ENCODE results near the gene TPI1.
"Not testable (repeated sequence)": the region's sequence is repeated elsewhere in the genome, so short reads cannot be mapped to it uniquely, and the experiment has no call there.

The TPI1 gene

GRCh38 chr12:6846316-6846869, 20.9 kb upstream of the TPI1 start:
- no peak for DNase-seq (ENCODE audit: low read depth in 2 of 2, low spot score in 1 of 2)

- DNase-seq (ENCODE audit: low read depth in 2 of 2, low spot score in 1 of 2): no peak
These were observed 19.7 kb upstream of the TPI1 start for GRCh38 chr12:6847676-6848075.

GRCh38 chr12:6849427-6849826, 17.9 kb upstream of the TPI1 start:
- no peak for DNase-seq (ENCODE audit: low read depth in 2 of 2, low spot score in 1 of 2)

GRCh38 chr12:6849976-6850560, 17.3 kb upstream of the TPI1 start:
- DNase-seq (ENCODE audit: low read depth in 2 of 2, low spot score in 1 of 2): no peak

GRCh38 chr12:6850796-6851152, 16.6 kb upstream of the TPI1 start:
- no peak for DNase-seq (ENCODE audit: low read depth in 2 of 2, low spot score in 1 of 2)

- DNase-seq (ENCODE audit: low read depth in 2 of 2, low spot score in 1 of 2): peak; percentile 83 to 87
These were observed 16.0 kb upstream of the TPI1 start, which contains the start of gene CDCA3 for GRCh38 chr12:6851153-6851920. CDCA3 (minus strand) TSS chr12:6851286; CDS start chr12:6850952, 334 bp downstream.

- peak; percentile 92 to 98 for DNase-seq (ENCODE audit: low read depth in 2 of 2, low spot score in 1 of 2)
These were observed 15.2 kb upstream of the TPI1 start, which contains the start of gene USP5 for GRCh38 chr12:6851921-6852650. USP5 (plus strand) TSS chr12:6852150; CDS start chr12:6852180, 30 bp downstream.

GRCh38 chr12:6852651-6853354, 14.5 kb upstream of the TPI1 start:
- DNase-seq (ENCODE audit: low read depth in 2 of 2, low spot score in 1 of 2): no peak

- DNase-seq (ENCODE audit: low read depth in 2 of 2, low spot score in 1 of 2): no peak
These were observed 13.7 kb upstream of the TPI1 start for GRCh38 chr12:6853626-6854025.

GRCh38 chr12:6854036-6854435, 13.3 kb upstream of the TPI1 start:
- no peak for DNase-seq (ENCODE audit: low read depth in 2 of 2, low spot score in 1 of 2)

- DNase-seq (ENCODE audit: low read depth in 2 of 2, low spot score in 1 of 2): no peak
These were observed 12.0 kb upstream of the TPI1 start for GRCh38 chr12:6855322-6855721.

- no peak for DNase-seq (ENCODE audit: low read depth in 2 of 2, low spot score in 1 of 2)
These were observed 8.5 kb upstream of the TPI1 start for GRCh38 chr12:6858799-6859198.

GRCh38 chr12:6860116-6860515, 7.2 kb upstream of the TPI1 start:
- no peak for DNase-seq (ENCODE audit: low read depth in 2 of 2, low spot score in 1 of 2)

- no peak for DNase-seq (ENCODE audit: low read depth in 2 of 2, low spot score in 1 of 2)
These were observed 6.4 kb upstream of the TPI1 start for GRCh38 chr12:6860942-6861341.

- DNase-seq (ENCODE audit: low read depth in 2 of 2, low spot score in 1 of 2): no peak
These were observed 5.9 kb upstream of the TPI1 start for GRCh38 chr12:6861391-6861790.

GRCh38 chr12:6863033-6863432, 4.3 kb upstream of the TPI1 start:
- DNase-seq (ENCODE audit: low read depth in 2 of 2, low spot score in 1 of 2): no peak

GRCh38 chr12:6863586-6864321, 3.6 kb upstream of the TPI1 start:
- DNase-seq (ENCODE audit: low read depth in 2 of 2, low spot score in 1 of 2): no peak

GRCh38 chr12:6865307-6865706, 2.0 kb upstream of the TPI1 start:
- DNase-seq (ENCODE audit: low read depth in 2 of 2, low spot score in 1 of 2): not testable (repeated sequence)

GRCh38 chr12:6866163-6866919, 990 bp upstream of the TPI1 start:
- DNase-seq (ENCODE audit: low read depth in 2 of 2, low spot score in 1 of 2): no peak

GRCh38 chr12:6866920-6867412, 365 bp upstream of the TPI1 start:
- no peak for DNase-seq (ENCODE audit: low read depth in 2 of 2, low spot score in 1 of 2)
